ENCODE measurements around the gene STX2. TPM values are rescaled to one million over a fixed set of nuclear protein-coding genes. Genes with fewer than 3 reads are reported as not detected.

The STX2 gene
- polyA plus RNA-seq, 4 donors: 0.45 to 10.0 (median 4.5) TPM

DNA sequence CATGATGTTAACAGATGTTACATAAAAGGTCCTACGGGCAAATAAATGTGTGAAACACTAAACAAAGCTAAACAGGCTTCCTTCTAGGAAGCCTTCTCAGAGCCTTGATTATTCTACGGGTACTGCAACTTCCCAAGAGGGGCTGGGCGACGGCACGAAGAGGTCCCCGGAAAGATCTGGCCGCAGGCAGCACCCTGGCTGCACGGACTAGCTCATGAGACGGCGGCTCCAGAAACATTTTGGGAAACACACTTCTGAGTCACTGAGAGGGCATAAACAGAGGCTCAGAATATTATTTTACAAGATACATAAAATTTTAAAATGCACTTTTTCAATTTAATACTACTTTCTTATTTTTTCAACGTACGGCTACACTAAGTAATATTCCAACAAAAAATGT, 19.4 kb downstream of the STX2 start:
- no peak for FAIRE-seq
- peaks cover 0 to 2% (median 0%) of the 10 kb centered on the region in 3 donors for H3K4me1 ChIP-seq (ENCODE audit: control insufficient read depth in 3 of 3, insufficient read depth in 2 of 3, low read depth in 1 of 3, low read length in 2 of 3)
- H3K4me3 ChIP-seq (ENCODE audit: low read depth in 1 of 3, low read length in 3 of 3): no peak overlapping the region
- H3K36me3 ChIP-seq (ENCODE audit: control insufficient read depth in 3 of 3, insufficient read depth in 2 of 3, low read depth in 1 of 3, low read length in 3 of 3): peaks cover 0 to 17% (median 0%) of the 10 kb centered on the region in 3 donors
- no peak for DNase-seq
- 91 to 95% (median 93%) methylated on average over 12 of the region's 12 CpGs for WGBS, 3 donors
- no peak overlapping the region for H3K27ac ChIP-seq (ENCODE audit: low read depth in 1 of 3, low read length in 2 of 3)
- H3K27me3 ChIP-seq (ENCODE audit: control insufficient read depth in 3 of 3, insufficient read depth in 3 of 3, low read length in 3 of 3): no peaks in the 10 kb centered on the region
- H3K9me3 ChIP-seq (ENCODE audit: control insufficient read depth in 2 of 2, insufficient read depth in 1 of 2, low read depth in 1 of 2, low read length in 1 of 2): no peaks in the 10 kb centered on the region

DNA sequence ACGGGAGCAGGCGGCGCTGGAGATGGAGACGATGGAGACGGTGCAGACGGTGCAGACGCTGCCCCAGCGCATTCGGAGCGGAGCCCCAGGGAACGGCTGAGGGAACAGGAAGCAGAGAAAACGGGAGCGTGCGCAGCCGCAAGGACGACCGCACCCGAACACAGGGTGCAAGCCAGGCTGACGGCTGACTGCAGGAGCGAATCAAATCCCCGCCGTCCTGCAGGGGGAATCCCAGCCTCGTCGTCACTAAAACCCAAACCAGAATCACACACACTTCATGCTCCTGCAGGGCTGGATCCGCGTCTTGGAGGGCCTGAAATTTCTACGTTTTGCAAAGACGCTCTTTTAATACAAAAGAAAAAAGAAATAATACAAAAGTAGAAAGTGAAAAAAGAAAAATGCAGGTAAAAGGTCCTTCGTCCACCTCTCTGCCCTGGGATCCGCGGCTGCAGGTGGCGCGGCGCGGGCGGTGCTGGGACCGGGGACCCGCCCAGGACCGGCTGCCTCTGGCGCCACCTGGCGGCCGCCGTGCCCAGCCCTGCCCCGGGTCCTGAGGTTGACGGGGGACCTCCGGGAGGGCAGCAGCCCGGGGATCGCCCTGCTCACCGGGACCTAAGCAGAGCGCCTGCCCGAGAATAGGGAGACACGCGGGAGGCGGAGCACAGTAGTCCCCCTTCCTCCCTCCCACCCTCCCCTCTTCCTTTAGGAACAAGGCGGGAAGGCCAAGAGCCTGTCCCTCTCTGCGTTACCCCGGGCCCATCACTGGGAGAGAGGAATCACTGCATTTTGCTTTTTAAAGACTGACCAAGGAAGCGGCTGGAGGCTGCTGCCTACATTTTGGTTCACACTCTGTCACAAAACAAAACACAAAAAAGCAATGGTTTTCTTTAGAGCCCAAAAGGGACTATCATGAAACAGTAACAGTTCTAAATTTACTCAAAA, 20.1 kb downstream of the STX2 start:
- DNase-seq (peak; percentile 76 to 86), FAIRE-seq (no peak)
- Histone ChIP-seq H3K4me3 (ENCODE audit: low read depth in 1 of 3, low read length in 3 of 3) (peak overlapping the region in 2 of 3 donors; percentile 51 to 54), H3K36me3 (ENCODE audit: control insufficient read depth in 3 of 3, insufficient read depth in 2 of 3, low read depth in 1 of 3, low read length in 3 of 3) (peaks cover 0 to 17% (median 0%) of the 10 kb centered on the region in 3 donors), H3K9me3 (ENCODE audit: control insufficient read depth in 2 of 2, insufficient read depth in 1 of 2, low read depth in 1 of 2, low read length in 1 of 2) (no peaks in the 10 kb centered on the region), H3K27ac (ENCODE audit: low read depth in 1 of 3, low read length in 2 of 3) (peak overlapping the region; percentile 6 to 53 (median 52)), H3K27me3 (ENCODE audit: control insufficient read depth in 3 of 3, insufficient read depth in 3 of 3, low read length in 3 of 3) (no peaks in the 10 kb centered on the region), H3K4me1 (ENCODE audit: control insufficient read depth in 3 of 3, insufficient read depth in 2 of 3, low read depth in 1 of 3, low read length in 2 of 3) (peaks cover 0 to 2% (median 0%) of the 10 kb centered on the region in 3 donors)
- WGBS, 3 donors: 7 to 14% (median 7%) methylated on average over 57 to 58 of the region's 58 CpGs

DNA sequence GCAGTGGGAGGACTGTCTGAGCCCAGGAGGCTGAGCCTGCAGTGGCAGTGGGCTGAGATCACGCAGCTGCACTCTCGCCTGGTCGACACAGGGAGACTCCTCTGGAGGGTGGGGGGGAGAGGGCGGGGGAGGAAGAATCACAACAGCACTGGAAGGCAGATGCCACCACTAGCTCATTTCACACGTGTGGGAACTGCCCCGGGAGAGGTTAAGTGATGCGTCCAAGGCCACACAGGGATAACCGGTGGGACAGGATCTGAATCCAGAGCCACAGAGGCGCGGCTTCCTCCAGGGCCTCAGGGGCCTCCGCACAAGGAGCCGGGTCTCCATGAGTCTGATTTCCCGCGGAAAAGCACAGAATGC, 20.8 kb downstream of the STX2 start:
- DNase-seq: no peak
- H3K36me3 ChIP-seq (ENCODE audit: control insufficient read depth in 3 of 3, insufficient read depth in 2 of 3, low read depth in 1 of 3, low read length in 3 of 3): peaks cover 0 to 18% (median 0%) of the 10 kb centered on the region in 3 donors
- H3K27me3 ChIP-seq (ENCODE audit: control insufficient read depth in 3 of 3, insufficient read depth in 3 of 3, low read length in 3 of 3): no peaks in the 10 kb centered on the region
- peak overlapping the region in 2 of 3 donors; percentile 51 to 54 for H3K4me3 ChIP-seq (ENCODE audit: low read depth in 1 of 3, low read length in 3 of 3)
- H3K27ac ChIP-seq (ENCODE audit: low read depth in 1 of 3, low read length in 2 of 3): peak overlapping the region; percentile 6 to 53 (median 52)
- H3K4me1 ChIP-seq (ENCODE audit: control insufficient read depth in 3 of 3, insufficient read depth in 2 of 3, low read depth in 1 of 3, low read length in 2 of 3): peaks cover 0 to 2% (median 0%) of the 10 kb centered on the region in 3 donors
- FAIRE-seq: no peak
- WGBS, 3 donors: 19 to 45% (median 19%) methylated on average over 11 to 14 of the region's 14 CpGs
- no peaks in the 10 kb centered on the region for H3K9me3 ChIP-seq (ENCODE audit: control insufficient read depth in 2 of 2, insufficient read depth in 1 of 2, low read depth in 1 of 2, low read length in 1 of 2)

DNA sequence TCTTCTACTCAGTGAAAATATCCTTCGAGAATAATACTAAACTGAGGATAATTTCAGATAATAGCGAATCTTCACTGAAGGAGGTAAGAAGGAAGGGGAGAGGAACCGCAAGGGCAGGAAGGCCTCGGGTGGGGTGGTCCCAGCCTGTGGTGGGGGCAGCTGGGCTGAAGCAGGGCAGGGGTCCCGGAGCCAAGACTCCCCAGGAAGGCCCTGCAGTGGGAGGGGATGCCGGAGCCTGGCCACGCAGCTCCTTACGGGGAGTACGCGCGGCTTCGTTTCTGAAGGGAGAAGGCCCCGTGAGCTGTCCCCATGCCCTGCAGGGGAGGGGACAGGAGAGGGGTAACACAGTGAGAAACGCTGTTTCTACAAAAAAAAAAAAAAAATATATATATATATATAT, 21.2 kb downstream of the STX2 start:
- H3K27ac ChIP-seq (ENCODE audit: low read depth in 1 of 3, low read length in 2 of 3): no peak overlapping the region
- FAIRE-seq (no peak), DNase-seq (no peak)
- peaks cover 0 to 2% (median 0%) of the 10 kb centered on the region in 3 donors for H3K4me1 ChIP-seq (ENCODE audit: control insufficient read depth in 3 of 3, insufficient read depth in 2 of 3, low read depth in 1 of 3, low read length in 2 of 3)
- no peaks in the 10 kb centered on the region for H3K27me3 ChIP-seq (ENCODE audit: control insufficient read depth in 3 of 3, insufficient read depth in 3 of 3, low read length in 3 of 3)
- peaks cover 0 to 16% (median 0%) of the 10 kb centered on the region in 3 donors for H3K36me3 ChIP-seq (ENCODE audit: control insufficient read depth in 3 of 3, insufficient read depth in 2 of 3, low read depth in 1 of 3, low read length in 3 of 3)
- no peak overlapping the region for H3K4me3 ChIP-seq (ENCODE audit: low read depth in 1 of 3, low read length in 3 of 3)
- WGBS, 3 donors: 85 to 90% (median 86%) methylated on average over 14 of the region's 14 CpGs
- H3K9me3 ChIP-seq (ENCODE audit: control insufficient read depth in 2 of 2, insufficient read depth in 1 of 2, low read depth in 1 of 2, low read length in 1 of 2): no peaks in the 10 kb centered on the region

DNA sequence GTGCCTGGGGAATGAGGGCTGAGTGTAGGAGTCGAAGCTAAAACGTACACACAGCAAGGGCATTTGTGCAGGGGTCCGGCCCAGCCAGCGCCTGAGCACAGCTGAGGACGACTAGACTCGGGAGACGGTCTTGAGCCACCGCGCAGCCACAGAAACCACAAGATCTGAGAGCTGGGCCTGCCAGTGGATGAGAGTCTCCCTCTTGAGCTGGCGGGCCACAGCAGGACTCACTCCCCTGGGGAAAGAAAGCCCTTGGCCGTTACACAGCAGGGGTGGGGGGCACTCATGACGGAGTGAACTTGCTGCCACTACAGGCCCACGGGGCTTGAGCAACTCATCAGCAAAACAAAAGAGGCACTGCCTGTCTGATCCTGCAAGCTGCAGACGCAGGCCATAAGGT, 23.0 kb downstream of the STX2 start:
- 87 to 91% (median 89%) methylated on average over 14 of the region's 14 CpGs for WGBS, 3 donors
- DNase-seq: no peak
- FAIRE-seq: no peak

DNA sequence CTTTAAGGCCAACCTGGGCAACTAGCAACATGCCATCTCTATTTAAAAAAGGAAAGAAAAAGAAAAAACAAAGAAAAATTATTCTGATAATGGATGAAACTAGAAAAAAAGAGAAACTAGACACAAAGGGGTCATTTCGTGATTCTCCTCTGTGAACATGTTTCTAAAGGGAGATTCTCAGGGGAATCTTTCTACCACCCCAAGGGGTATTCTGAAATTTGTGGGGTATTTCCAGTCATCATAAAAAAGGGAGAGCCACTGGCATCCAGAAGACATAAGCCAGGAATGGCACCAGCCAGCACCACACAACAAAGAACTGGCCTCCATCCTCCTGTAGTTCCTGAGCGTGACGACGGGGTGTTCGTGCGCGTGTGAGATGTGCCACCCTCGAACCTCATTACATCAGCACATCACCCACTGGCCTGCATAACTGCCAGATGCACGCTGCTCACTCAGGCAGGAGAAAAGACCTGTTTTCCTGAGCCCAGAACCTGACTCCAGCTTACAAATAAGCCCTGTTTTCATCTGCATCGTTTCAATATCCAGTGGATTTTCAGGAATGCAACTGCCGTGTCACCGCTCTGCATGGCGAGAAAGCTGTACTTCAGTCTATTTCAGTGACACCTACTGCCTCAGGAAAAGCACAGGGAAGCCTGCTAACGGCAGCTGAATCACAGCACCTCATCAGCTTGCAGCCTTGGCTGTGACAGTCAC, 23.9 kb downstream of the STX2 start:
- Histone ChIP-seq H3K4me3 (ENCODE audit: low read depth in 1 of 3, low read length in 3 of 3) (no peak overlapping the region), H3K27me3 (ENCODE audit: control insufficient read depth in 3 of 3, insufficient read depth in 3 of 3, low read length in 3 of 3) (no peaks in the 10 kb centered on the region), H3K9me3 (ENCODE audit: control insufficient read depth in 2 of 2, insufficient read depth in 1 of 2, low read depth in 1 of 2, low read length in 1 of 2) (no peaks in the 10 kb centered on the region), H3K4me1 (ENCODE audit: control insufficient read depth in 3 of 3, insufficient read depth in 2 of 3, low read depth in 1 of 3, low read length in 2 of 3) (peaks cover 0 to 2% (median 0%) of the 10 kb centered on the region in 3 donors), H3K27ac (ENCODE audit: low read depth in 1 of 3, low read length in 2 of 3) (no peak overlapping the region), H3K36me3 (ENCODE audit: control insufficient read depth in 3 of 3, insufficient read depth in 2 of 3, low read depth in 1 of 3, low read length in 3 of 3) (peaks cover 0 to 17% (median 0%) of the 10 kb centered on the region in 3 donors)
- WGBS, 3 donors: 90 to 93% (median 91%) methylated on average over 14 of the region's 14 CpGs
- no peak for FAIRE-seq
- DNase-seq: no peak

More for the DNA sequence above, 23.0 kb downstream of the STX2 start:
- H3K9me3 ChIP-seq (ENCODE audit: control insufficient read depth in 2 of 2, insufficient read depth in 1 of 2, low read depth in 1 of 2, low read length in 1 of 2): no peaks in the 10 kb centered on the region
- no peaks in the 10 kb centered on the region for H3K27me3 ChIP-seq (ENCODE audit: control insufficient read depth in 3 of 3, insufficient read depth in 3 of 3, low read length in 3 of 3)
- peaks cover 0 to 13% (median 0%) of the 10 kb centered on the region in 3 donors for H3K36me3 ChIP-seq (ENCODE audit: control insufficient read depth in 3 of 3, insufficient read depth in 2 of 3, low read depth in 1 of 3, low read length in 3 of 3)
- H3K4me3 ChIP-seq (ENCODE audit: low read depth in 1 of 3, low read length in 3 of 3): no peak overlapping the region
- H3K27ac ChIP-seq (ENCODE audit: low read depth in 1 of 3, low read length in 2 of 3): no peak overlapping the region
- H3K4me1 ChIP-seq (ENCODE audit: control insufficient read depth in 3 of 3, insufficient read depth in 2 of 3, low read depth in 1 of 3, low read length in 2 of 3): peaks cover 0 to 2% (median 0%) of the 10 kb centered on the region in 3 donors

DNA sequence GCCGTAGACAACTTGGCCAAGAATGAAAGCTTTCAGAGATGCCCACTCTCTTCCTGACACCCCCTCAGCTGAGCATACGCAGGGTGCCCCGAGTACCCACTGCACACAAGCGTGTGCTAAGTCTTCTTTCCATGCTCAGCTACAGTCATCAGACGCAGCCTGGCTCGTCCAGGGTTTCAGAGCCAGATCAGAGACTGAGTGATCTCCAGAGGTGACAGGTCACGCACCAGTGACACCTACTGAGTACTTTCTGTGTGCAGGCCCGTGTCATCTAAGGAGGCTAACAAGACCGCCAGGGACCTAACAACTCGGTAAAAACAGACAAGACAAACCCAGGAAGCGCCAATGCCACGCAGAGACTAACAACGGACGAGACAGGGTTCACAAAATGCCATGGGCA, 25.1 kb downstream of the STX2 start:
- H3K36me3 ChIP-seq (ENCODE audit: control insufficient read depth in 3 of 3, insufficient read depth in 2 of 3, low read depth in 1 of 3, low read length in 3 of 3): peaks cover 0 to 19% (median 0%) of the 10 kb centered on the region in 3 donors
- peaks cover 0 to 2% (median 0%) of the 10 kb centered on the region in 3 donors for H3K4me1 ChIP-seq (ENCODE audit: control insufficient read depth in 3 of 3, insufficient read depth in 2 of 3, low read depth in 1 of 3, low read length in 2 of 3)
- WGBS, 3 donors: 89 to 91% (median 91%) methylated on average over 14 of the region's 14 CpGs
- no peak overlapping the region for H3K4me3 ChIP-seq (ENCODE audit: low read depth in 1 of 3, low read length in 3 of 3)
- DNase-seq (no peak), FAIRE-seq (no peak)
- no peaks in the 10 kb centered on the region for H3K9me3 ChIP-seq (ENCODE audit: control insufficient read depth in 2 of 2, insufficient read depth in 1 of 2, low read depth in 1 of 2, low read length in 1 of 2)
- H3K27ac ChIP-seq (ENCODE audit: low read depth in 1 of 3, low read length in 2 of 3): no peak overlapping the region
- H3K27me3 ChIP-seq (ENCODE audit: control insufficient read depth in 3 of 3, insufficient read depth in 3 of 3, low read length in 3 of 3): no peaks in the 10 kb centered on the region

DNA sequence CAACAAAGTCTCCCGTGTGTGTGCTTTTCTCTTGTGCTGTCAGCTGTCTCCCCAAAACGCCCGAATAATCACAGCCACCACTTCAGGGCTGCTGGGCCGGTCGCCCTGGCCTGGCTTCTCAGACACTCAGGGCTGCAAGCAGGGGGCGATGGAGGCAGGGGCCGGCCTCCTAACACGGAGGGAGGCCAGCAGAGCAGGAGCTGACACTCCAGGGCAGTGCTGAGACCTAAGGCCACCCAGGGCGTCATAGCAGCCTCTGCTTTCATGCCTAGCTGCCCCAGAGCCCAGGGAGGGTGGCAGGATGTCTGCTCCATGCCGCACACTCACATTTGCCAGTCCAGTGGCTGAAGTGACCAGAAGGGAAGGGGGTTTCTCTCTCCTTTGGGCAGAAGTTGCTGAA, 25.6 kb downstream of the STX2 start:
- Histone ChIP-seq H3K4me1 (ENCODE audit: control insufficient read depth in 3 of 3, insufficient read depth in 2 of 3, low read depth in 1 of 3, low read length in 2 of 3) (peaks cover 0 to 2% (median 0%) of the 10 kb centered on the region in 3 donors), H3K36me3 (ENCODE audit: control insufficient read depth in 3 of 3, insufficient read depth in 2 of 3, low read depth in 1 of 3, low read length in 3 of 3) (peaks cover 0 to 21% (median 0%) of the 10 kb centered on the region in 3 donors), H3K9me3 (ENCODE audit: control insufficient read depth in 2 of 2, insufficient read depth in 1 of 2, low read depth in 1 of 2, low read length in 1 of 2) (no peaks in the 10 kb centered on the region), H3K27me3 (ENCODE audit: control insufficient read depth in 3 of 3, insufficient read depth in 3 of 3, low read length in 3 of 3) (no peaks in the 10 kb centered on the region), H3K27ac (ENCODE audit: low read depth in 1 of 3, low read length in 2 of 3) (no peak overlapping the region), H3K4me3 (ENCODE audit: low read depth in 1 of 3, low read length in 3 of 3) (no peak overlapping the region)
- WGBS, 3 donors: 86 to 91% (median 89%) methylated on average over 10 of the region's 10 CpGs
- FAIRE-seq (no peak), DNase-seq (no peak)

All from small intestine (tissue), 7 donors.